Subcutaneous abdominal adipose tissue (tissue), 5 donors: ENCODE data around the gene IFITM1.
"Not testable (repeated sequence)": the region's sequence is repeated elsewhere in the genome, so short reads cannot be mapped to it uniquely, and the experiment has no call there.

Experiments used
- H3K27ac ChIP-seq: one replicate; pipeline ENCODE4 v1.7.0; 2013; ENCODE audit warnings: low read depth, mild to moderate bottlenecking, inconsistent platforms, low read length, moderate library complexity
- H3K27me3 ChIP-seq, 5 donors: one replicate each; pipeline ENCODE4 v1.7.0; 2013; ENCODE audit warnings: low read length in 5 of 5, inconsistent platforms in 1 of 5; ENCODE audit not compliant: control insufficient read depth in 5 of 5, insufficient read depth in 4 of 5
- H3K36me3 ChIP-seq, 5 donors: one replicate each; pipeline ENCODE4 v1.7.0; 2013; ENCODE audit warnings: low read length in 5 of 5; ENCODE audit not compliant: control insufficient read depth in 5 of 5, insufficient read depth in 5 of 5
- H3K4me1 ChIP-seq, 5 donors: one replicate each; pipeline ENCODE4 v1.7.0; 2013; ENCODE audit warnings: low read length in 5 of 5, mild to moderate bottlenecking in 3 of 5, moderate library complexity in 1 of 5; ENCODE audit not compliant: control insufficient read depth in 5 of 5, insufficient read depth in 5 of 5
- H3K4me3 ChIP-seq, 5 donors: one replicate each; pipeline ENCODE4 v1.7.0; 2013; ENCODE audit warnings: low read length in 5 of 5, low read depth in 1 of 5
- H3K9ac ChIP-seq, 5 donors: one replicate each; pipeline ENCODE4 v1.7.0; 2013; ENCODE audit warnings: low read length in 5 of 5, mild to moderate bottlenecking in 4 of 5, moderate library complexity in 3 of 5
- H3K9me3 ChIP-seq, 5 donors: one replicate each; pipeline ENCODE4 v1.7.0; 2013; ENCODE audit warnings: low read length in 5 of 5; ENCODE audit not compliant: control insufficient read depth in 5 of 5
- donor health status: healthy.
- donor health status: healthy.
- donor health status: healthy.
- donor health status: healthy.
- donor health status: healthy.

IFITM1 gene

GRCh38 chr11:282630-283360 lies 31.0 kb upstream of the IFITM1 start:
- Histone ChIP-seq H3K4me3 (no peak overlapping the region), H3K4me1 (peaks cover 0 to 34% (median 26%) of the 10 kb centered on the region in 5 donors), H3K9ac (no peak overlapping the region), H3K9me3 (no peaks in the 10 kb centered on the region), H3K27me3 (peaks cover 38 to 78% (median 51%) of the 10 kb centered on the region in 5 donors), H3K36me3 (no peaks in the 10 kb centered on the region), H3K27ac (no peak overlapping the region)

DNA sequence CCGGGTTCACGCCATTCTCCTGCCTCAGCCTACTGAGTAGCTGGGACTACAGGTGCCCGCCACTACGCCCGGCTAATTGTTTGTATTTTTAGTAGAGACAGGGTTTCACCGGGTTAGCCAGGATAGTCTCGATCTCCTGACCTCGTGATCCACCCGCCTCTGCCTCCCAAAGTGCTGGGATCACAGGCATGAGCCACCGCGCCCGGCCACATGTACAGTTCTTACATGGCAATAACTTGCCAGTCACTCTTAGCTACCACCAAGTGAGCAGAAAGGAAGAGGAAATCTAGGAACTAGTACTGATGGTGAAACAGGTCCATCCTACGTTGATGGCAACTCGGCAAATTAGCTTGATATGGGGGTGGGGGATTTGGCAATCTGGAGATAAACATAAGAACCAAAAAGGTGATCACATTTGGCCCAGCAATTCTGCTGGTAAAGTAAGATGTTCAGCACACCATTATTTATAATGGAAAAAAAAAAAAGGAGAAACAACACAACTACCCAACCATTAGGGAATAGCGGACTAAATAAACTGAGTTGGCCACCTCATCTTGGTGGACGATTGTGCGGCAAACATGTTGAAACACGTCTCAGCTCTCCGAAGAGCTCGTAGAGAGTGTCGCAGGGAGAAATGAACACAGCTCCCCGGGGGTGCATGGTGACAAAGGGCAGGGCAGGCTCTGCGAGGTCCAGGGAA lies 30.3 kb upstream of the IFITM1 start:
- H3K4me1 ChIP-seq, result peaks cover 0 to 41% (median 32%) of the 10 kb centered on the region in 5 donors
- H3K9ac ChIP-seq, result no peak overlapping the region
- no peaks in the 10 kb centered on the region for H3K36me3 ChIP-seq
- H3K9me3 ChIP-seq, result no peaks in the 10 kb centered on the region
- no peak overlapping the region for H3K4me3 ChIP-seq
- H3K27me3 ChIP-seq, result peaks cover 31 to 76% (median 47%) of the 10 kb centered on the region in 5 donors
- no peak overlapping the region for H3K27ac ChIP-seq

DNA sequence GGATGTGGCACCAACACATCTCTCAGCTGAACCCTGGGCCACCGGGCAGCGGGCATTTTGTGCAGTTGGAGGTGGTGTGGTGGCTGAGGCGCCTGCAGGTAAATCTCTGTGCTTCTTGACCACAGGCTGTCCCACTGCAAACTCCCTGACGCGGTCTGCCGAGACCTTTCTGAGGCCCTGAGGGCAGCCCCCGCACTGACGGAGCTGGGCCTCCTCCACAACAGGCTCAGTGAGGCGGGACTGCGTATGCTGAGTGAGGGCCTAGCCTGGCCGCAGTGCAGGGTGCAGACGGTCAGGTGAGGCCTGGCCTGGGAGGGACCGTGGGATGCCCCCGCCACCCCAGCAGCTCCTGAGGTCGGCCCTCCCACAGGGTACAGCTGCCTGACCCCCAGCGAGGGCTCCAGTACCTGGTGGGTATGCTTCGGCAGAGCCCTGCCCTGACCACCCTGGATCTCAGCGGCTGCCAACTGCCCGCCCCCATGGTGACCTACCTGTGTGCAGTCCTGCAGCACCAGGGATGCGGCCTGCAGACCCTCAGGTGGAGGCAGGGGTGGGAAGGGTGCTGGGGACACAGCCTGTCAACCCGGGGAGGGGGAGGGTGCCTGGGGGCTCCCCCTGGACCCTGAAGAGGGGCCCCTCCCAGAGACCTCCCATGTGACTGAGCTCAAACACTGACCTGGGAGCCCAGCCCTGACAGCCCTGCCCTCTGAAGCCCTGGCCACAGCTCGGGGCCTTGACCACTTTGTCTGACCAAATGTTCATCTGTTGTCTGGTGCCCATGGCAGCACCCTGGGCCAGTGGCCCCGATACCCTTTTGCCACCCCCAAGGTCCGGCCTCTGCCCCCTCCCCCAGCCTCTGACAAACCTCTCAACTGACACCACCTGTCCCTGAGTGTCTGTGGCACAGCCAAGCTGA lies 29.5 kb upstream of the IFITM1 start:
- Histone ChIP-seq H3K36me3 (no peaks in the 10 kb centered on the region), H3K27me3 (peaks cover 25 to 68% (median 41%) of the 10 kb centered on the region in 5 donors), H3K4me1 (peaks cover 0 to 36% (median 30%) of the 10 kb centered on the region in 5 donors), H3K9me3 (no peaks in the 10 kb centered on the region), H3K4me3 (no peak overlapping the region), H3K27ac (no peak overlapping the region), H3K9ac (no peak overlapping the region)

DNA sequence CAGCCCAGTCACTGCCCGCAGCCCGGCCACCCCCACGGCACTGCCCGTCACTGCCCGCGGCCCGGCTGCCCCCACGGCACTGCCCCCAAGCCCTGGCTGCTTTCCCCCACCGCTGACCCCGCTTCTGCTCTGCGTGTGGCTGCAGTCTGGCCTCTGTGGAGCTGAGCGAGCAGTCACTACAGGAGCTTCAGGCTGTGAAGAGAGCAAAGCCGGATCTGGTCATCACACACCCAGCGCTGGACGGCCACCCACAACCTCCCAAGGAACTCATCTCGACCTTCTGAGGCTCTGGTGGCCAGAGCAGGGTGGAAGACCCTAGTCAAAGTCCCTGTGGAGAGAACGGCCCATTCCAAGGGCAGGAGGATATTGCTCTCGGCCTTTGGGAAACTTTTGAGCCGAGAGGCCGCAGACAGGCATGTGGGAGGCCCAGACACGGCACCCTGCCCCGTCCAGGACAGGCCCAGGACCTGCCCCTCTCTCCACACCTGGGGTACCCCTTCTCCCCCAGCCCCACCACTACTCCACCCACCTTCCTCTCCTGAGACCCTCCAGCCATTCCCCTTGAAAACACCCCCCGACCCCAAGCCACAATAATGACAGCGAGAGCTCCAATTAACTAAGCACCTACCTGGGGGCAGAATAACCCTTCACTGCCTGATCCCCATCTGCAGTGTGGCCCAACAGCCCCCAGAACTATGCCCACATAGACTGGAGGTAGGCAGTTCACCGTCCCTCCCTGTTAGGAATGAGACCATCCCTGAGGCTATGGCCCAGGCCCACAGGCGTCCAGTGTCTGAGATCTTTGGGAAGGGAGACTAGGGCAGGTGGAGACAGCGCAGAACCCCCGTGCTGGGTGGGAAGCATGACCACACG lies 28.6 kb upstream of the IFITM1 start:
- no peak overlapping the region for H3K9ac ChIP-seq
- no peaks in the 10 kb centered on the region for H3K36me3 ChIP-seq
- peaks cover 22 to 61% (median 35%) of the 10 kb centered on the region in 5 donors for H3K27me3 ChIP-seq

DNA sequence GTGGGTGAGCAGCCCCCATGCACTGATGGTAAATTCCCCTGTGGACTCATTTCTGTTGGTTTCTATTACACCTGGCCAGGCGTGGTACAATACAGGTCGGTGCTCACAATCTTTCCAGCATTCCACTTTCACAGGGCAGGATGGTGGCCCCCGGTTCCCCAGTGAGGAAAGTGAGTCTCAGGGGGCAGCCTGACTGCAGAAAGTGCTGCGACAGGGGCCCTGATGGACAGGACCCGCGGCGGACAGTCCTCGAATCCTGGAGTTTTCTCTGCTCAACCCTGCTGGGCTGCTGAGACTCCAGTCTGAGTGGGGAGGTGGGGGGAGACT lies 28.0 kb upstream of the IFITM1 start:
- Histone ChIP-seq H3K36me3 (peaks cover 0 to 3% (median 0%) of the 10 kb centered on the region in 5 donors), H3K4me1 (peaks cover 0 to 29% (median 26%) of the 10 kb centered on the region in 5 donors), H3K9ac (no peak overlapping the region), H3K27ac (no peak overlapping the region), H3K4me3 (no peak overlapping the region), H3K9me3 (no peaks in the 10 kb centered on the region), H3K27me3 (peaks cover 19 to 56% (median 32%) of the 10 kb centered on the region in 5 donors)

More for the DNA sequence above, 28.6 kb upstream of the IFITM1 start:
- Histone ChIP-seq H3K9me3 (no peaks in the 10 kb centered on the region), H3K4me3 (no peak overlapping the region), H3K27ac (no peak overlapping the region), H3K4me1 (peaks cover 0 to 35% (median 30%) of the 10 kb centered on the region in 5 donors)

DNA sequence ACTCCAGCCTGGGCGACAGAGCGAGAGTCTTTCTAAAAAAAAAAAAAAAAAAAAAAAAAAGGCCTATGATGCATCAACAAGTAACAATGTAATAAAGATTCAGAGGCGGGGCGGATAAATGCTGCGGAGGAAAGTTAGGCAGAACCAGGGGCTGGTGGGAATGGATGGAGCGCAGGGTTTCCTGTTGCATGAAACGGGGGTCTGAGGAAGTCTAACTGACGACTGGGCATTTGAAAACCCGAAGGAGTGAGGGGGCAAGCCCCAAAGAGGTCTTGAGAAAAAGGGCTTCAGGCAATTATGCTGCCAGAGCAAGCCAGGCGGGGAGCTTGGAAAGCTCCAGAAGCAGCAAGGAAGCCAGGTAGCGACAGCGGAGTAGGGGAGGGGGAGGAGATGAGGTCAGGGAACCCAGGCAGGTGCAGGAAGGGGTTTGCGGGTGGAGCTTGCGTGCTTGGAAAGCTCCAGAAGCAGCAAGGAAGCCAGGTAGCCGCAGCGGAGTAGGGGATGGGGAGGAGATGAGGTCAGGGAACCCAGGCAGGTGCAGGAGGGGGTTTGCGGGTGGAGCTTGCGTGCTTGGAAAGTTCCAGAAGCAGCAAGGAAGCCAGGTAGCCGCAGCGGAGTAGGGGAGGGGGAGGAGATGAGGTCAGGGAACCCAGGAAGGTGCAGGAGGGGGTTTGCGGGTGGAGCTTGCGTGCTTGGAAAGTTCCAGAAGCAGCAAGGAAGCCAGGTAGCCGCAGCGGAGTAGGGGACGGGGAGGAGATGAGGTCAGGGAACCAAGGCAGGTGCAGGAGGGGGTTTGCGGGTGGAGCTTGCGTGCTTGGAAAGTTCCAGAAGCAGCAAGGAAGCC lies 26.6 kb upstream of the IFITM1 start:
- not testable (repeated sequence) for H3K4me3 ChIP-seq, H3K27ac ChIP-seq

GRCh38 chr11:287821-288477 lies 25.9 kb upstream of the IFITM1 start:
- Histone ChIP-seq H3K9me3 (no peaks in the 10 kb centered on the region), H3K9ac (peak overlapping the region in 4 of 5 donors; percentile 62 to 77 (median 72)), H3K4me3 (peak overlapping the region in 4 of 5 donors; percentile 66 to 74 (median 68)), H3K4me1 (peaks cover 0 to 20% (median 16%) of the 10 kb centered on the region in 5 donors), H3K27me3 (peaks cover 2 to 35% (median 12%) of the 10 kb centered on the region in 5 donors), H3K27ac (no peak overlapping the region), H3K36me3 (peaks cover 0 to 22% (median 4%) of the 10 kb centered on the region in 5 donors)

More for the DNA sequence above, 26.6 kb upstream of the IFITM1 start:
- not testable (repeated sequence) for H3K9me3 ChIP-seq, H3K9ac ChIP-seq
- H3K4me1 ChIP-seq, result peaks cover 0 to 20% (median 16%) of the 10 kb centered on the region in 5 donors
- peaks cover 5 to 42% (median 19%) of the 10 kb centered on the region in 5 donors for H3K27me3 ChIP-seq
- peaks cover 0 to 16% (median under 1%) of the 10 kb centered on the region in 5 donors for H3K36me3 ChIP-seq
